GM12878 (cell line): Measurements from ENCODE around the gene MMP7. TPM values are rescaled to one million over a fixed set of nuclear protein-coding genes. Genes with fewer than 3 reads are reported as not detected.
A peak's percentile ranks its signal among the peaks of the same experiment; 100 is the strongest.

Source experiments
- ATAC-seq: fragments of 200-7000 bp; cut with Tn5 transposase; 3 replicates; pipeline ENCODE4 v1.9.1; 2020; ENCODE audit warnings: mild to moderate bottlenecking, moderate library complexity
- BruUV-seq: library from RNA; stranded (reverse); fragments of 400-500 nt; replicated peaks from 2 replicates; lab custom pipeline; 2021; lab: Mats Ljungman, UMichigan
- CTCF ChIA-PET: fragments of 300-600 bp; sonication (Branson Sonifier 250); formaldehyde crosslinking; extraction: SDS; loops from one replicate; lab custom pipeline; 2021; ENCODE audit warnings: inconsistent platforms; lab: Yijun Ruan, JAX
- POLR2A ChIA-PET: fragments of 350-600 bp; formaldehyde crosslinking; extraction: SDS; loops from one replicate; lab custom pipeline; 2021; ENCODE audit warnings: inconsistent platforms; lab: Charles Lee
- RAD21 ChIA-PET: fragments of 300-600 bp; sonication (Branson Sonifier 250); formaldehyde crosslinking; loops from one replicate; lab custom pipeline; 2023; ENCODE audit warnings: antibody characterized with exemption; ENCODE audit not compliant: unreplicated experiment; lab: Charles Lee
- SMC1A ChIA-PET: fragments of 300-600 bp; sonication (Branson Sonifier 250); formaldehyde crosslinking; loops from one replicate; lab custom pipeline; 2023; ENCODE audit not compliant: unreplicated experiment, uncharacterized antibody; lab: Charles Lee
- DNase-seq: peaks from one replicate; pipeline ENCODE4 v3.0.0-alpha.2; 2011; ENCODE audit warnings: low read depth, low spot score
- FAIRE-seq: peaks from 3 replicates; lab custom pipeline; 2011; peaks lifted over from hg19 to GRCh38; lab: Jason Lieb, UNC
- H2AFZ ChIP-seq: 2 replicates; pipeline ENCODE4 v1.6.0; 2011; ENCODE audit warnings: low read depth, low read length, control low read depth; ENCODE audit not compliant: control insufficient read depth
- H3K27ac ChIP-seq: 2 replicates; pipeline ENCODE4 v1.5.1; 2011; ENCODE audit warnings: control low read depth; ENCODE audit not compliant: control insufficient read depth, insufficient read depth
- H3K27me3 ChIP-seq, 2 experiments: replicated peaks in 1 of 2; 2 replicates each; pipeline versions ENCODE4 v1.6.0 to v1.6.1; 2011; ENCODE audit warnings: low read length in 1 of 2; ENCODE audit not compliant: control insufficient read depth in 2 of 2, insufficient read depth in 2 of 2
- H3K36me3 ChIP-seq, 2 experiments: 2 replicates each; pipeline ENCODE4 v1.5.1; 2011; ENCODE audit warnings: low read length in 1 of 2; ENCODE audit not compliant: control insufficient read depth in 2 of 2, insufficient read depth in 2 of 2
- H3K4me1 ChIP-seq: 2 replicates; pipeline ENCODE4 v1.6.1; 2011; ENCODE audit warnings: mild to moderate bottlenecking, low read length, moderate library complexity, mixed read lengths; ENCODE audit not compliant: control insufficient read depth, insufficient read depth
- H3K4me2 ChIP-seq: 2 replicates; pipeline ENCODE4 v1.6.0; 2011; ENCODE audit warnings: control low read depth; ENCODE audit not compliant: control insufficient read depth, insufficient read depth
- H3K4me3 ChIP-seq: fragments of 200-600 bp; sonication (generic); 2 replicates; pipeline ENCODE4 v1.5.1; 2016
- H3K79me2 ChIP-seq: 2 replicates; pipeline ENCODE4 v1.6.0; 2011; ENCODE audit warnings: low read length; ENCODE audit not compliant: control insufficient read depth, insufficient read depth
- H3K9ac ChIP-seq: 2 replicates; pipeline ENCODE4 v1.8.0; 2011; ENCODE audit warnings: low read length, control low read depth, mixed read lengths; ENCODE audit not compliant: control insufficient read depth, insufficient read depth
- H3K9me3 ChIP-seq: replicated peaks from 3 replicates; pipeline ENCODE4 v1.5.1; 2011; ENCODE audit warnings: mild to moderate bottlenecking, low read length; ENCODE audit not compliant: control insufficient read depth, insufficient read depth
- H4K20me1 ChIP-seq: 2 replicates; pipeline ENCODE4 v1.6.0; 2011; ENCODE audit not compliant: control insufficient read depth, insufficient read depth
- ASH2L ChIP-seq: fragments of 300-600, 200-600 bp; sonication (generic); IDR thresholded peaks from 2 replicates; pipeline ENCODE4 v1.6.1; 2017; ENCODE audit warnings: low read depth, mild to moderate bottlenecking, borderline replicate concordance
- BMI1 ChIP-seq: fragments of 450-650 bp; IDR thresholded peaks from 2 replicates; pipeline ENCODE4 v1.6.1; 2016; ENCODE audit warnings: mild to moderate bottlenecking, moderate library complexity, borderline replicate concordance
- CBX5 ChIP-seq: sonication (generic); IDR thresholded peaks from 2 replicates; pipeline ENCODE4 v1.6.1; 2016; ENCODE audit warnings: low read depth, moderate library complexity, mild to moderate bottlenecking, inconsistent platforms
- DPF2 ChIP-seq: fragments of 450-650 bp; IDR thresholded peaks from 2 replicates; pipeline ENCODE4 v1.6.1; 2017; ENCODE audit warnings: mild to moderate bottlenecking
- E2F4 ChIP-seq: IDR thresholded peaks from 2 replicates; pipeline ENCODE4 v1.6.1; 2012; ENCODE audit warnings: low read depth, low read length, improper control_type of control experiment
- IRF3 ChIP-seq: fragments of 450-650 bp; IDR thresholded peaks from 2 replicates; pipeline ENCODE4 v1.6.1; 2014; ENCODE audit warnings: mild to moderate bottlenecking
- IRF5 ChIP-seq: fragments of 450-650 bp; IDR thresholded peaks from 2 replicates; pipeline ENCODE4 v1.6.1; 2017; ENCODE audit warnings: borderline replicate concordance
- MXI1 ChIP-seq: fragments of 150-350 bp; IDR thresholded peaks from 2 replicates; pipeline ENCODE4 v1.6.1; 2011; ENCODE audit warnings: low read depth, mild to moderate bottlenecking, inconsistent platforms, low read length, improper control_type of control experiment
- PAX5 ChIP-seq: IDR thresholded peaks from 2 replicates; pipeline ENCODE4 v1.6.1; 2011; ENCODE audit warnings: low read depth, low read length, borderline replicate concordance
- PKNOX1 ChIP-seq: fragments of 450-650 bp; IDR thresholded peaks from 2 replicates; pipeline ENCODE4 v1.6.1; 2016; ENCODE audit warnings: mild to moderate bottlenecking
- RAD21 ChIP-seq: IDR thresholded peaks from 2 replicates; pipeline ENCODE4 v1.6.1; 2011; ENCODE audit warnings: mild to moderate bottlenecking, low read depth, low read length, moderate library complexity; ENCODE audit not compliant: insufficient read depth
- RELB ChIP-seq: fragments of 450-650 bp; IDR thresholded peaks from 2 replicates; pipeline ENCODE4 v1.6.1; 2017; ENCODE audit warnings: low read depth, mild to moderate bottlenecking, moderate library complexity
- SRF ChIP-seq, 2 experiments: IDR thresholded peaks; 2 replicates each; pipeline ENCODE4 v1.6.1; 2011; ENCODE audit warnings: low read depth in 2 of 2, low read length in 2 of 2, mild to moderate bottlenecking in 1 of 2, moderate library complexity in 1 of 2
- STAT3 ChIP-seq: IDR thresholded peaks from 2 replicates; pipeline ENCODE4 v1.6.1; 2011; ENCODE audit warnings: low read depth, low read length, improper control_type of control experiment
- TCF7 ChIP-seq: IDR thresholded peaks from 2 replicates; pipeline ENCODE4 v1.6.1; 2014; ENCODE audit warnings: antibody characterized with exemption, borderline replicate concordance
- whole genome bisulfite sequencing: methylation state at CpG from one replicate; pipeline ENCODE4 v1.1.6; 2016; ENCODE audit warnings: low lambda C conversion rate; ENCODE audit not compliant: insufficient replicate concordance, insufficient coverage; ENCODE audit errors: missing lambda C conversion rate; 5-methylcytosine and 5-hydroxymethylcytosine counted together
- in situ Hi-C: fragments of 300-500 bp; cut with MboI; formaldehyde crosslinking; loops from 9 replicates; pipeline ENCODE4 v1.14.3; 2018; ENCODE audit warnings: mixed read lengths
- intact Hi-C: fragments of 100-400 bp; cut with micrococcal nuclease; formaldehyde crosslinking; loops from one replicate; pipeline ENCODE4 v1.14.2; 2022; ENCODE audit not compliant: unreplicated experiment
- polyA plus RNA-seq, 11 experiments: library from polyadenylated mRNA; depleted of rRNA in 4 of 11; unstranded in 6 of 11; stranded (reverse) in 5 of 11; fragments of >200 nt; fragmentation: Nextera tagmentation in 4 of 11; fragmentation: Illumina TruSeq in 1 of 11; extraction: Ambion mirVana in 4 of 11; extraction: Trizol in 1 of 11; gene quantifications; 1 replicate in 1 of 11; 2 replicates in 10 of 11; pipeline versions ENCODE4 v1.2.1 to v1.2.3, GENCODE V29; 2011 to 2016; ENCODE audit warnings: inconsistent platforms in 2 of 11, missing spikeins in 2 of 11, low read depth in 1 of 11
- total RNA-seq, 4 experiments: library from RNA; depleted of rRNA in 3 of 4; stranded (reverse); fragments of >200 nt in 3 of 4; fragmentation: Illumina TruSeq in 1 of 4; extraction: Trizol in 1 of 4; gene quantifications; 2 replicates each; pipeline versions ENCODE4 v1.2.1 to v1.2.3, GENCODE V29; 2013 to 2021

The MMP7 gene
- total and polyA plus RNA-seq, 10 of the 15 experiments (the other 5 are each of a cell fraction or from before 2014, with no cell fraction given) = 0.63 to 18.0 (median 1.1) TPM

GRCh38 chr11:102559839-102560238 is 29.3 kb upstream of the MMP7 start (continued):
- TF ChIP-seq STAT3 (no peak), ASH2L (no peak), DPF2 (peak; percentile 9; the same call in 1 of the 2 replicates), MXI1 (no peak), CBX5 (no peak), RAD21 (no peak), PAX5 (no peak), PKNOX1 (no peak), IRF5 (no peak), BMI1 (no peak), TCF7 (no peak)

- in situ Hi-C loops = no loop called here
- TF ChIP-seq RELB = no peak
- TF ChIP-seq SRF (IDR thresholded peaks at IDR 0.05; ENCODE audit: low read depth in 2 of 2, low read length in 2 of 2) = no peak
- no peak for TF ChIP-seq E2F4
- no peak for TF ChIP-seq IRF3
Observed at GRCh38 chr11:102555091-102555490, 24.5 kb upstream of the MMP7 start.

More at GRCh38 chr11:102555091-102555490, 24.5 kb upstream of the MMP7 start:
- RAD21 ChIA-PET = interaction anchor here (0.8 to 8.4 kb wide), 16 partner anchors 9 to 165 kb away, joined by 3 to 143 read pairs (median 8); partner anchors contain the start of gene MMP7
- Histone ChIP-seq H3K36me3 (peaks cover 0 to 1% of the 10 kb centered on the region in 2 experiments; a peak in 1 of 4 replicates), H3K27me3 (no peaks in the 10 kb centered on the region), H3K4me3 (no peak overlapping the region), H2AFZ (no peak overlapping the region), H3K4me2 (no peak overlapping the region), H3K4me1 (peaks cover 51% of the 10 kb centered on the region), H3K9ac (no peak overlapping the region), H3K9me3 (peaks cover 10% of the 10 kb centered on the region), H3K79me2 (no peaks in the 10 kb centered on the region), H3K27ac (no peak overlapping the region), H4K20me1 (no peaks in the 10 kb centered on the region)
- CTCF ChIA-PET = interaction anchor here (0.6 to 9.1 kb wide), 19 partner anchors 9 to 268 kb away, joined by 3 to 110 read pairs (median 3); no protein-coding TSS in a partner anchor
- intact Hi-C loops = no loop called here
- no peak for DNase-seq
- BruUV-seq = no TSS peak
- FAIRE-seq = no peak
- SMC1A ChIA-PET = interaction anchor here (0.7 to 18.2 kb wide), 17 partner anchors 7 to 241 kb away, joined by 3 to 399 read pairs (median 3); partner anchors contain the start of gene MMP7
- WGBS = 95% methylated on average over 3 of the region's 3 CpGs
- POLR2A ChIA-PET = interaction anchor here (1.0 to 7.8 kb wide), 9 partner anchors 8 to 57 kb away, joined by 3 to 67 read pairs (median 8); no protein-coding TSS in a partner anchor
- ATAC-seq = no peak
